GM12873 (cell line): ENCODE measurements around the gene POLK.

Experiments
- CTCF ChIP-seq: IDR thresholded peaks from 2 replicates; pipeline ENCODE4 v1.5.1; 2012; ENCODE audit warnings: low read depth, mild to moderate bottlenecking, moderate library complexity, low read length, control low read depth; ENCODE audit not compliant: insufficient read depth; ENCODE audit errors: missing control alignments

The POLK gene

DNA sequence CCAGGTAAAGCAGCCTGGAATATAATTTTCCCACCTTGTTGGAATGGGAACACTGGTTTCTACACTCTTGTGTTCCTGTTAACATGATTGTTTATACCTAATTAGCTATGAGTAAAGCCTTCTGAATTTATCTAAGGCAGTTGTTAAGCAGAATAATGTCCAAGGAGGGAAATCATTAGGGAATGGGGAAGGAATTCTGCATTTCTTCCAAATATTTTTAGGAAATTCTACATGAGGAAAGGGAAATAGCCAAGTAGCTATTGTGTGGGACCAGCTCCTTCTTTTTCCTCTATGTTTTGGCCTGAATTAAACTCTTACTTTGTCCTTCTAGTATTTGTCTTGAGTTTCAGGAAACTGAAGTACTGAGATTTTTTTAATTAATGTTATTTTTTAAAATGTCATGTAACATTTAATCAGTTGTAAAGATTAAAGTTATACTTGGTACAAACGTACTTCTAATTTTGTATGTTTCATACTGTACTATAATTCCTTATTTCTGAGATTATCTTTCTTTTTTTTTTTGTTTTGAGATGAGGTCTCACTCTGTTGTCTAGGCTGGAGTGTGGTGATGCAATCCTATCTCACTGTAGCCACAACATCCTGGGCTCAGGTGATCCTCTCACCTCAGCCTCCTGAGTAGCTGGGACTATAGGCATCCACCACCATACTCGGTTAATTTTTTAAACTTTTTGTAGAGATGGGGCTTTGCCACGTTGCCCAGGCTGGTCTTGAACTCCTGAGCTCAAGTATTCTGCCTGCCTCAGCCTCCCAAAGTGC lies 128.0 kb downstream of the POLK start:
- no peak for TF ChIP-seq CTCF

DNA sequence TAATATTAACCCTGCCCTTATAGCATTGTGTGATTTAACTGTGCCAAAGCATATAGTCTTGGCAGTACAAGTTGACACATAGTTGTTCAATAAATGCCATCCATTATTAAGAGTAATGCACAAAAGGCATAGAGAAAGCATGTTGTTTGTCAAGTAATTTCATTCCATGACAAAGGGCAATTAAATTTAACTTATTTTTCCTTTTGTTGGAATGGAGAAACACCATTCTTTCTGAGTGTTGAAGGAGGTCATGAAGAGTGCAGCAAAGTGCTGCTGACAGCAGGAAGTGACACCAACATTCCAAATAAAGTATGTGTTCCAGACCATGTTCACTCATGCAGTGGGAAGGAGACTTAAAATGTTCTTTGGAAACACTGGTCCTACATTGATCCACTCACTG lies 128.7 kb downstream of the POLK start:
- no peak for TF ChIP-seq CTCF

DNA sequence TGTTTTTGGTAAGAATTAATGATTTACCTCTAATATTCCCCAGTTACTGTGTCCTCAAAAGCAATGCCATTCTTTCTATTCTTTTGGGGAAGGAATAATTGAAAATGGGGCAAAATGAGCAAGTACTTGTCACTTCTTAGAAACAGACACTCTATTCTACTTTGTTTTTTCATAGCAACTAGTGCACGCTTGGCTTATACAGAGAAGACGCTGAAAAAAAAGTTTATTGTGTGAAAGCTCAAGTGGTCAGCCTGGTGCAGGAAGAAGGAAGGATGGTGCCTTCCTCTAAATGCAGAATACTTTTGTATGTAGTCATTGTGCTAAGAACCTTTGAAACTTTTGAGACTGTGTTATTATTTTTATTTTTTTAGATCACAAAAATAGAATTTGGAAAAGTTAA lies 129.1 kb downstream of the POLK start:
- TF ChIP-seq CTCF = no peak

DNA sequence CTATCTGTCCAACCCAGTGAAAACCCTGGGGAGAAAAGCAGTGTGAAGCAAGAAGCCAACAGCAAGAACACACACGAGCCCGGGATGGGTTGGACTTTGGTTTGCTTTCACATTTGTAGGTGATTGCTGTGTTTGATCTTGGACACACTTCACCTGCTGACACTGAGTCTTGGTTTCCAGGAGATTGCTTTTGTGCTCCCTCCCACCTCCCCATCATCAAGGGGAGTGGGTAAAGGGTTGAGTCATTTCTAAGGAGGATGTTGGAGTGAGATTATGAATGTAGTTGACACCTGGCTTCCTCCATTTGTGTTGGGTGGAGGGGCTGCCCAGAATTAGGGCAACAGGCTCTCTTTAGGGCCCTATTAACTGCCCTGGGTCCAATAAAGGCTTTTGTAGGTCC lies 137.0 kb downstream of the POLK start:
- no peak for TF ChIP-seq CTCF
